Left lung (tissue), 10 donors: ENCODE results near the gene SLC6A11. TPM values are rescaled to one million over a fixed set of nuclear protein-coding genes. Genes with fewer than 3 reads are reported as not detected.

Experiments used
- ATAC-seq: fragments of 200-7000 bp; cut with Tn5 transposase; one replicate; pipeline ENCODE4 v1.9.1; 2020; ENCODE audit warnings: moderate library complexity
- DNase-seq, 4 donors: peaks; one replicate each; pipeline ENCODE4 v3.0.0-alpha.2; 2013 to 2020
- H3K27ac ChIP-seq, 2 donors: fragments of 200-600 bp; sonication (generic) in 1 of 2; one replicate each; pipeline versions ENCODE4 v1.5.0 to v1.8.0; 2020 to 2021
- H3K27me3 ChIP-seq, 2 donors: fragments of 200-600 bp; sonication (generic) in 1 of 2; one replicate each; pipeline versions ENCODE4 v1.5.0 to v1.8.0; 2020 to 2021
- H3K36me3 ChIP-seq, 2 donors: fragments of 200-600 bp; sonication (generic) in 1 of 2; one replicate each; pipeline versions ENCODE4 v1.5.0 to v1.8.0; 2020 to 2021
- H3K4me1 ChIP-seq, 2 donors: fragments of 200-600 bp; one replicate each; pipeline ENCODE4 v1.8.0; 2021
- H3K4me3 ChIP-seq, 2 donors: fragments of 200-600 bp; sonication (generic) in 1 of 2; one replicate each; pipeline versions ENCODE4 v1.5.0 to v1.8.0; 2020 to 2021; ENCODE audit warnings: mild to moderate bottlenecking in 1 of 2
- H3K9me3 ChIP-seq, 2 donors: fragments of 200-600 bp; sonication (generic) in 1 of 2; one replicate each; pipeline versions ENCODE4 v1.5.0 to v1.8.0; 2020 to 2021
- intact Hi-C, 2 donors: fragments of 100-400 bp; cut with DNase I; formaldehyde crosslinking; loops; one replicate each; pipeline versions ENCODE4 v1.11.2 to v1.14.2; 2022
- polyA plus RNA-seq, 6 donors: library from polyadenylated mRNA; unstranded; fragments of 120-200 nt; gene quantifications; one replicate each; pipeline ENCODE4 v1.2.1, GENCODE V29; 2013; ENCODE audit not compliant: insufficient read length in 6 of 6
- total RNA-seq, 2 donors: library from RNA; stranded (reverse); fragmentation: NEBNext Ultra II Directional; extraction: Animal tissue kit (Norgen Biotek cat#: 25700); gene quantifications; one replicate each; pipeline ENCODE4 v1.2.1, GENCODE V29; 2021
- TF ChIP-seq, protein P1 (sequence below), 2 donors: fragments of 200-600 bp; sonication (generic) in 1 of 2; IDR thresholded peaks; one replicate each; pipeline versions ENCODE4 v1.5.0 to v1.8.0; 2021; ENCODE audit warnings: antibody characterized with exemption in 2 of 2
- donor health status: DM: no; HTN: yes; CAD: no.
- donor health status: DM: no; HTN: no; CAD: no.

The SLC6A11 gene
- total and polyA plus RNA-seq, 8 donors: 0.07 to 0.31 (median 0.18) TPM; not detected in 2

DNA sequence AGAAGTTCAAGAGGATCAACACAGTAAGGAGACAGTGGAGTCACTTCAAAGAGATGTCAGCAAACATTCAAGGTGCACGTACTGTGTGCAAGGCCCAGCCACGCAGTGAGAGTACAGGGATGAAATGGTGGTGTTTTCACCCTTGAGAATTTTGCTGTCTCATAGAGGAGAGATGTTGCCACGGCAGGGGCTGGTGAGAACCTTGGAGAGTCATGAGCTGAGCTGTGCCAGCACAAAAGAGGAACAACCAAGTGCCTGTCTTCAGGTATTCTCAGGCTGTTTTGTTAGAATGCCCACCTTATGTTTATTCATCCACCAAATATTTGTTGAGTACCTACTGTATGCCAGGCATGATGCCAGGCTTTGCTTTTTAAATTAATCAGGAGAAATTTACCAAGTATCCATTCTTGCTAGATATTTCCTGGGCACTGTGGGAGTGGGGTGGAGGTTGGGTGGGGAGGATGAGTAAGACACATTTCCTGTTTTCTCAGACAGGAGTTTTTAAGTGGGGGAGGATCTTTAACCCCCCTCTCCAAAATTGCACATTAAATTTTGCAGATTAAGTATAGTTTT lies 72.6 kb downstream of the SLC6A11 start:
- TF ChIP-seq, protein P1, sequence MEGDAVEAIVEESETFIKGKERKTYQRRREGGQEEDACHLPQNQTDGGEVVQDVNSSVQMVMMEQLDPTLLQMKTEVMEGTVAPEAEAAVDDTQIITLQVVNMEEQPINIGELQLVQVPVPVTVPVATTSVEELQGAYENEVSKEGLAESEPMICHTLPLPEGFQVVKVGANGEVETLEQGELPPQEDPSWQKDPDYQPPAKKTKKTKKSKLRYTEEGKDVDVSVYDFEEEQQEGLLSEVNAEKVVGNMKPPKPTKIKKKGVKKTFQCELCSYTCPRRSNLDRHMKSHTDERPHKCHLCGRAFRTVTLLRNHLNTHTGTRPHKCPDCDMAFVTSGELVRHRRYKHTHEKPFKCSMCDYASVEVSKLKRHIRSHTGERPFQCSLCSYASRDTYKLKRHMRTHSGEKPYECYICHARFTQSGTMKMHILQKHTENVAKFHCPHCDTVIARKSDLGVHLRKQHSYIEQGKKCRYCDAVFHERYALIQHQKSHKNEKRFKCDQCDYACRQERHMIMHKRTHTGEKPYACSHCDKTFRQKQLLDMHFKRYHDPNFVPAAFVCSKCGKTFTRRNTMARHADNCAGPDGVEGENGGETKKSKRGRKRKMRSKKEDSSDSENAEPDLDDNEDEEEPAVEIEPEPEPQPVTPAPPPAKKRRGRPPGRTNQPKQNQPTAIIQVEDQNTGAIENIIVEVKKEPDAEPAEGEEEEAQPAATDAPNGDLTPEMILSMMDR (IDR thresholded peaks at IDR 0.05): no peak
- no peak overlapping the region for H3K4me3 ChIP-seq
- peaks cover 0 to 23% of the 10 kb centered on the region in 2 donors for H3K9me3 ChIP-seq
- no peaks in the 10 kb centered on the region for H3K36me3 ChIP-seq
- peaks cover 0 to 3% of the 10 kb centered on the region in 2 donors for H3K27me3 ChIP-seq
- intact Hi-C loops: no loop called here
- ATAC-seq: no peak
- no peak overlapping the region for H3K27ac ChIP-seq
- peaks cover 0 to 5% of the 10 kb centered on the region in 2 donors for H3K4me1 ChIP-seq
- DNase-seq: no peak

- no peak for DNase-seq
- TF ChIP-seq, protein P1 (IDR thresholded peaks at IDR 0.05): no peak
- H3K27me3 ChIP-seq: peaks cover 0 to 3% of the 10 kb centered on the region in 2 donors
- H3K27ac ChIP-seq: no peak overlapping the region
- peaks cover 0 to 5% of the 10 kb centered on the region in 2 donors for H3K4me1 ChIP-seq
- H3K36me3 ChIP-seq: no peaks in the 10 kb centered on the region
- peaks cover 0 to 23% of the 10 kb centered on the region in 2 donors for H3K9me3 ChIP-seq
- ATAC-seq: no peak
- intact Hi-C loops: no loop called here
- no peak overlapping the region for H3K4me3 ChIP-seq
These were observed 73.4 kb downstream of the SLC6A11 start for GRCh38 chr3:10889206-10889960.

GRCh38 chr3:10890665-10891064 lies 74.6 kb downstream of the SLC6A11 start:
- Histone ChIP-seq H3K4me1 (peaks cover 0 to 5% of the 10 kb centered on the region in 2 donors), H3K27ac (no peak overlapping the region), H3K27me3 (peaks cover 0 to 3% of the 10 kb centered on the region in 2 donors), H3K9me3 (peaks cover 0 to 23% of the 10 kb centered on the region in 2 donors), H3K36me3 (no peaks in the 10 kb centered on the region), H3K4me3 (no peak overlapping the region)
- intact Hi-C loops: no loop called here
- DNase-seq: no peak
- TF ChIP-seq, protein P1 (IDR thresholded peaks at IDR 0.05): no peak
- ATAC-seq: no peak

DNA sequence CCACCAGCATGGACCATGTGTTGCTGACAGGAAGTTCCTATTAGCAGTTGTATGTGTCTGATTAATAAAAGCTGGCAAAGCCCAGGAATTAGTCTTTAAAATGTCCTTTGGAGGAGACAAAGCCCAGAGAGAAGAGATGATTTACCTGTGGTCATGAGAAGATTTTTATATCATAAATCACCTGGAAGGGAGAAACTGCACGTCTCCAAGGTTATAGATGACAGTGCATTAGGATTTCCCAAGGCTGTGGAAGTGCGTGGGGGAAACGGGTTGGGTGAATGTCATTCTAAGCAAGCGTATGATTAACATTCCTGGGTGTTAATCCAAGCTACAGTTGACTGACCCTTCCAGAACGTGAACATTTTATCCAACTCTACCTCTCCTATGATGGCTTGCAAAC lies 76.6 kb downstream of the SLC6A11 start:
- ATAC-seq (no peak), DNase-seq (no peak)
- TF ChIP-seq, protein P1 (IDR thresholded peaks at IDR 0.05): no peak
- no peak overlapping the region for H3K4me3 ChIP-seq
- H3K27me3 ChIP-seq: no peaks in the 10 kb centered on the region
- peaks cover 0 to 5% of the 10 kb centered on the region in 2 donors for H3K4me1 ChIP-seq
- intact Hi-C loops: no loop called here
- peaks cover 0 to 23% of the 10 kb centered on the region in 2 donors for H3K9me3 ChIP-seq
- H3K27ac ChIP-seq: no peak overlapping the region
- H3K36me3 ChIP-seq: no peaks in the 10 kb centered on the region

GRCh38 chr3:10901296-10901945 lies 85.4 kb downstream of the SLC6A11 start:
- ATAC-seq: no peak
- Histone ChIP-seq H3K4me3 (no peak overlapping the region), H3K9me3 (peaks cover 0 to 14% of the 10 kb centered on the region in 2 donors), H3K36me3 (no peaks in the 10 kb centered on the region), H3K4me1 (no peaks in the 10 kb centered on the region), H3K27me3 (peaks cover 0 to 7% of the 10 kb centered on the region in 2 donors), H3K27ac (no peak overlapping the region)
- DNase-seq: no peak
- intact Hi-C loops: no loop called here
- TF ChIP-seq, protein P1 (IDR thresholded peaks at IDR 0.05): no peak
